Measurements from ENCODE around the gene SCAPER.

The SCAPER gene

DNA sequence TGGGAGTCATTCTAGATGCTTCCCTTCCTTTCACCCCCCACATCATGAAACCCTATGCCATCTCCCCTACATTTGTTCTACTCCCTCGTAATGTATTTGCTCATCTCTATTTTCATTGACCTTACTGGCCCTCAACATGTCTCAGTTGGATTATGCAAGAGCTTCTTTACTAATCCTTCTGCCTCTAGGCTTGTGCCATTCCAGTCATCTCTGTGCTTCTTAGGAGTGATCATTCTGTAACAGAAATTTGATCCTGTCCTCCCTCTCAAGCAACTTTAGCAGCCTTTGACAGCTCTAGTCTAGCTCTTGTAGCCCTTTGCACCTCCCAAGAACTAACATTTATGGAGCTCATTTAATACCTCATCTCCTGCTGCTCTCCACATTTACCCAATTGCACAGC is 503.9 kb downstream of the SCAPER start:
- DNase-seq (ENCODE audit: low spot score): no peak

- DNase-seq (ENCODE audit: low spot score): no peak
Observed at GRCh38 chr15:76398317-76399104, 506.6 kb downstream of the SCAPER start.

DNA sequence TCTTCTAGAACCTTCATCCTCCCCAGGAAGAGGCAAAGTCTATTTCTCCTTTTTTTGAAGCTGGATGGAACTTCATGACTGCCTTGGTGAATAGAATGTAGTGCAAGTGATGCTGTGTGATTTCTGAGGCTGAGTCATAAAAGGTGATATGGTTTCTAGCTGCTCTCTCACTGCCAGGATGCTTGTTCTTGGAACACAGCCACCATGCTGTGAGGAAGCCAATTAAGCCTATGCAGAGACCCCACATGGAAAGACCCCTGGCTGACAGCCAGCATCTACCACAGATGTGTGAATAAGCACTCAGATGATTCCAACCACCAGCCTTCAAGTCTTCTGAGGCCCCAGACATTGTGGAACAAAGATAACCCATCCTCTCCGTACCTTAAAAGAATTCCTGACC is 511.5 kb downstream of the SCAPER start:
- no peak for DNase-seq (ENCODE audit: low spot score)

DNA sequence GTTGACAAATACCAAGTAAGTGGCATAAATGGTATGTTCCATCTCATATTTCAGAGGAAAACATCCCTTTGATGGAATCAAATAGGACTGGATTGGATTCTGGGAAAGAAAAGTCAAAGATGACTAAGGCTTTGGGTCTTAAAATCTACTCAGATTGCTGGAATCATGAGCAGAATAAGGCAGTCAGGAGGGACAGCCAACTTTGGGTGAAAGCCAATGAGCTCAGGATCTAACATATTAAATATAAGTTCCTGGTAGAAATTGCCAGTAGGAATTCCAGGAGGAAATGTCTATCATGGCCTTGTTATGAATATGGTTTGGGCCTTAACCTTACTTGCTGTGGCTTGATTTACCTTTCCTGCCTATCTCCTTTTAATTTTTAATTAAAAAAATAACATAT is 513.3 kb downstream of the SCAPER start:
- DNase-seq (ENCODE audit: low spot score): no peak

GRCh38 chr15:76391309-76391708 is 513.8 kb downstream of the SCAPER start:
- no peak for DNase-seq (ENCODE audit: low spot score)

DNA sequence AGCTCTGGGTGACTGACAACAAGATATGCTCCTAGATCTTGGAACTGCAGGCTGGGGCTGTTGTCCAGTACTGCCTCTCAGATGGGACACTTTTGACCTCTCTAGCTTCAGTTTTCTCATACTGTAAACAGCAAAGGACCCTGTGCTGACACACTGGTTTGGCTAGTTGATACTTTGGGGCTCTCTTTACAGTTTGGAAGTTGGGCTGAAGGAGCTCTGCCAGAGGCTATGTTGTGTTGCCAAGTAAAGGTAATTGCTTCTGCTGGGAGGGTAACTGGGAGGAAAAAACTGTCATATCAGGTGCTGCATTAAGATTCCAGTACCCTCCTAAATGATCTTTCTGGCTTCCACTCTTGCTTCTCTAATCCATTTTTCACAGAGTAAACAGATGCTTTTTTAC is 514.6 kb downstream of the SCAPER start:
- no peak for DNase-seq (ENCODE audit: low spot score)

DNA sequence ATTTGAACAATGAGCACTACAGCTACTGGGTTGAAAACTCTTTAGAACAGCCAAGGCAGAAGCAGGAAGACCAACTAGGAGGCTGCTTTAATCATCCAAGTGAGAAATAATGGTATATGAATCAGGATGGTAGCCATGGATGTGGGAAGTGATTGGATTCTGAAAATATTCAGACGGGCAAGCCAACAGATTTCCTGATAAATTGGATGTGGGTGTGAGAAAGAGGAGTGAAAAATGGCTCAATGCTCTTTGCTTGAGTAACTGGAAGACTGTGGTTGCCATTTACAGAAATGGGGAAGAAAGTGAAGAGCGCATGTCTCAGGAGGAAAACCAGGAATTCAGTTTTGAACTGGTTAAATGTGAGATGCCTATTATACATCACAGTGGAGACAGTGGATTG is 518.2 kb downstream of the SCAPER start:
- no peak for DNase-seq (ENCODE audit: low spot score)

- no peak for DNase-seq (ENCODE audit: low spot score)
Observed at GRCh38 chr15:76386178-76386577, 519.0 kb downstream of the SCAPER start.

GRCh38 chr15:76384409-76384808 is 520.7 kb downstream of the SCAPER start:
- no peak for DNase-seq (ENCODE audit: low spot score)

DNA sequence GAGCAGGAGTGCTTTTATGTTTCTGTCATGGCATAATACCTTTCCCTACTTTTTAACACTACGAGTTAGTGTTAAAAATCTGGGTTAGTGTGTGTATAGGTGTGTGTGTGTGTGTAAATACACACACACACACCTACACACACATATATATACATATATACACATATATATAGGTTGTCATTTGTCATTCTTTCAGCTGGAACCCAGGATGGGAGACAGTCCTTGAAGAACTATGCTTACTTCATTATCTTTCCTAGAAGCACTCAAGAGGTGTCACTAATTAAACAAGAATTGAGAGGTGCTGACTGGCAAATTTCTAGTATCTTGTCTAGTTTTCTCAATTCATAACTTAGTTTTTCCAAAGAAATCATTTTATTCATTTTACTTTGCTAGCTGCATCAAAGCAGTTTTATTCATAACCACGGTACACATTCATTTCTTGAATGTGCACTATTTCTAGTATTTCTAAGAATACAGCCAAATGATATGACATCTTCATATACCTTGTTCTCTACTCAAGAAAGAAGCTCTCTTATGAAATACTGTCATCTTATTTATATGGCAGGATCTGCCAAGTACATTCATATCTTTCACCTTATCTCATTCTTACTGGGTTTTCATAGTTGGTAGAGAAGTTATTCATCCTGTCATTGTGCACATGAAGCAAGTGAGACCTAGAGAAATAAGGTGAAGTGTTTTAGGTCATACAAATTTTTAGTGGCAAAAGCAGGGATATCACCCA is 522.0 kb downstream of the SCAPER start:
- DNase-seq (ENCODE audit: low spot score): no peak

DNA sequence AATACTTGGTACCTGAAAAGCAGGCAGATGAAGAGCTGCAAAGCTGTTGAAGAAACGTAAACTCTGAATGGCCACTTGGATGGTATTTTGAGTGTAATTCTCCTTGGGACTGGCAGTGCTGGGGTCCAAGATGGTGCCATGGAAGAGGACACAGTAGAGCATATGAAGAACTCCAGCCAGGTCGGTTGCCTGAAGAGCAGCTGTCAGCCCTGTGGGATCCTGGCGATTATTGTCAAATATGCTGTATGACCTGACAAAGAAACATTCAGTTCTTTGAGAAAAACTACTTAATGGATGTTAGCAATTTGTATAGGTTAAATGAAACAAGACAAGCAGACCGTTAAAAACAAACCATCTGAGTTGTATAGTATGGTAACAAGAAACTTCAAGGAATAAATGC is 523.8 kb downstream of the SCAPER start:
- DNase-seq (ENCODE audit: low spot score): no peak

DNA sequence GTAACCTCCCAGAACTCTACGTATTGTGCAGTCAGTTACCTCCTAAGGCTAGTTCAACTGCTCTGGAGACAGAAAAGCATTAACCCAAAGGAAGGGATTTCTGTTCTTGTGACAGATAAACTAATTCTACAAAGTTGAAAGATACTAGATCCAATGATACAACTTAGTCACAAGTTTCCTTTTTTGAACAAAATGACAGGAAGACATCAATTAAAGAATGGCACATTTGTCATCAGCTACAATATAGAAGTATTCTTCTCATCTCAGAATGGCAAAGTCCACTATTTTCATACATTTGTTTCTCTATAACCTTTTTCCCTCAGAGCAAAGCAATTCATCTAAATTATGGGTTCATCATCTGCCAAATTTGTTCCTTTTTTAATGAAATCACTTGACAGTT is 524.9 kb downstream of the SCAPER start:
- DNase-seq (ENCODE audit: low spot score): no peak

DNA sequence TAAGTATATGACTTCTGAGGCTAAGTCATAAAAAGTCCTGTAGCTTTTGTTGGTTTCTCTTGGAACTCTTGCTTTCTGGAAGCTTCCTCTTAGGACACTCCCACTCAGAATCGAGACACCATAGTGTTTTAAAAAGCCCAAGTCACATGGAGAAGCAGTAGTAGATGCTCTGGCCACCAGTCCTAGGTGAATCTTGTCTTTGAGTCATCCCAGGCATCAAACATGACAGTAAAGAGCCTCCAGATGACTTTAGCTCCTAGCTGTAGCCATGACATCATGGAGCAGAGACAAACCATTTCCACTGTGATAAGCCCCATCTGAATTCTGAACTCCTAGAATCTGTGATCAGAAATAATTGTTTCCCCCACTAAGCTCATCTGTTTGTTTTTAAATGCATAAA is 526.4 kb downstream of the SCAPER start:
- no peak for DNase-seq (ENCODE audit: low spot score)

DNA sequence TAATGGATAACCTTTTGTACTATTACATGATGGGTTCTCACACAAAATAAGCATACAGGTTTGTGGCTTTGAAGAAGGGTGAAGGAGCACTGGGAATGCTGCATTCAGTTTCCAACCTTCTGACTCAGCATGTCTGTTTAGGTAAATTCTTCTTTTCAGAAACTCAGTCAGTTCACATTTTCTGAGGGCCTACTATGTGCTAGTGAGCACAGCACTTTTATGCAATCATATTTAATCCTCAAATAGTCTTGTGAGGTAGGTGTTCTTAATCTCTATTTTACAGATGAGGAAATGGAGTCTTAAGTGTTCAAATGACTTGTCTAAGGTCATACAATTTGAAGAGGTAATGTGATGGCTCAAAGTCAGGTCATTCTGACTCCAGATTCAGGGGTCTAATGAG is 527.4 kb downstream of the SCAPER start:
- no peak for DNase-seq (ENCODE audit: low spot score)

- DNase-seq (ENCODE audit: low spot score): no peak
Observed at GRCh38 chr15:76377217-76377616, 527.9 kb downstream of the SCAPER start.

DNA sequence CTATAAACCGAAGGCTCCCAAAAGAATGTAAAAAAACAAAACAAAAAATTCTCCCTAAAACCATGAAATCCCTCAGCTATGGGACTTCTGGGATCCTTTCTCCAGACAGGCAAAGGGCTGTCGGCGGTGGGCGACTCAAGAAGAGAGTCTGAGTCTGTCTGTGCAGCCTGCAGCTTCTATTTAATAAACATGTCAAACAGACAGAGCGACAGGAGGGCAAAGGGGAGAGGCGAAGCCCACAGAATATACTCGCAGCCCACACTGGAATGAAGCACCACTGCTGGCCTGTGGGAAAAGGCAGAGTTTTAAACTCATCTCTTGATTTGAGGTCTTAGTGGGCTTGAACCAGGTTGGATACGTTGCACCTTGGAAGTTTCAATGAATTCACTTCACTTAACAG is 528.3 kb downstream of the SCAPER start:
- no peak for DNase-seq (ENCODE audit: low spot score)

- DNase-seq (ENCODE audit: low spot score): no peak
Observed at GRCh38 chr15:76376029-76376428, 529.1 kb downstream of the SCAPER start.

DNA sequence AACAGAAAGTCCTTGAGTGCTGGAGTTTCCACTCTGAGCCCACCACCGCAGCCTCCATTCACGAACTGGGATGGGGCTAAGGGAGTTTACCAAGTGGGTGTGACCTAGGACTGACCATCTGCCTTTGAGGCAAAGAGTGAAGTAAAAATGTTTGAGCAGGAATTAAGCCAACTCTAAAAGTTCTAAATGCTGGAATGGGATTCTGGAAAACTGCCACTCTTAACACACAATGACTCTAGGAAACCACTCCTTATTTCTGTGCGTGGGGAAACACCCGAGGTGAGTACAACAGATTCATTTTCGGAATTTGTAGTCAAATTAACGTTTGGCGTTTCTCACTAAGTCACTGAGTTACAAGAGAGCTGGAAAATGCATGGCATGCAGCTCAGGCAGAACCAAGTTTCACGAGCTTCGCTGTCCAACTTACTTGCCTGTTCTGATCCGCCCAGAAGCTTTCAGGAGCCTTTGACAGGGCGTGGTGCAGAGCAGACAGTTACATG is 537.0 kb downstream of the SCAPER start:
- no peak for DNase-seq (ENCODE audit: low spot score)

GRCh38 chr15:76366714-76367113 is 538.4 kb downstream of the SCAPER start:
- no peak for DNase-seq (ENCODE audit: low spot score)

- DNase-seq (ENCODE audit: low spot score): no peak
Observed at GRCh38 chr15:76363251-76363650, 541.9 kb downstream of the SCAPER start.

- no peak for DNase-seq (ENCODE audit: low spot score)
Observed at GRCh38 chr15:76360416-76360815, 544.7 kb downstream of the SCAPER start.

- DNase-seq (ENCODE audit: low spot score): no peak
Observed at GRCh38 chr15:76359152-76359551, 546.0 kb downstream of the SCAPER start.

GRCh38 chr15:76358453-76358852 is 546.7 kb downstream of the SCAPER start:
- DNase-seq (ENCODE audit: low spot score): no peak
